HepG2 (cell line): ENCODE data around the gene AUH. TPM values are rescaled to one million over a fixed set of nuclear protein-coding genes. Genes with fewer than 3 reads are reported as not detected.

ENCODE experiments used
- DPF2 ChIP-seq: sonication (generic); formaldehyde crosslinking; IDR thresholded peaks from 2 replicates; pipeline ENCODE4 v1.4.0; 2020; ENCODE audit warnings: mild to moderate bottlenecking, low read depth, missing genetic modification reagents, borderline replicate concordance
- DRAP1 ChIP-seq: IDR thresholded peaks from 2 replicates; pipeline ENCODE4 v1.6.1; 2016; ENCODE audit warnings: missing genetic modification reagents, missing compliant biosample characterization
- FOXM1 ChIP-seq: sonication (generic); formaldehyde crosslinking; IDR thresholded peaks from 2 replicates; pipeline ENCODE4 v1.5.0; 2020; ENCODE audit warnings: missing genetic modification reagents
- NAIF1 ChIP-seq: sonication (generic); formaldehyde crosslinking; IDR thresholded peaks from 2 replicates; pipeline ENCODE4 v1.5.0; 2020; ENCODE audit warnings: mild to moderate bottlenecking, missing genetic modification reagents, borderline replicate concordance
- NFE2 ChIP-seq: sonication (generic); formaldehyde crosslinking; IDR thresholded peaks from 2 replicates; pipeline ENCODE4 v1.4.0; 2020; ENCODE audit warnings: missing genetic modification reagents
- SP140L ChIP-seq: sonication (generic); formaldehyde crosslinking; IDR thresholded peaks from 2 replicates; pipeline ENCODE4 v1.4.0; 2020; ENCODE audit warnings: missing genetic modification reagents, borderline replicate concordance
- SYNCRIP ChIP-seq: fragments of 200-400 bp; formaldehyde crosslinking; IDR thresholded peaks from 2 replicates; pipeline ENCODE4 v1.6.1; 2018; ENCODE audit warnings: mild to moderate bottlenecking, low read depth, low read length; ENCODE audit not compliant: insufficient read depth
- ZNF225 ChIP-seq: sonication (generic); formaldehyde crosslinking; IDR thresholded peaks from 2 replicates; pipeline ENCODE4 v1.4.0; 2020; ENCODE audit warnings: mild to moderate bottlenecking, missing genetic modification reagents
- ZNF333 ChIP-seq: sonication (generic); formaldehyde crosslinking; IDR thresholded peaks from 2 replicates; pipeline ENCODE4 v1.4.0; 2020; ENCODE audit warnings: mild to moderate bottlenecking, missing genetic modification reagents, borderline replicate concordance
- ZNF33A ChIP-seq: sonication (generic); formaldehyde crosslinking; IDR thresholded peaks from 2 replicates; pipeline ENCODE4 v1.5.1; 2020; ENCODE audit warnings: missing genetic modification reagents, mild to moderate bottlenecking, moderate library complexity, borderline replicate concordance
- ZNF34 ChIP-seq: sonication (generic); formaldehyde crosslinking; IDR thresholded peaks from 2 replicates; pipeline ENCODE4 v1.4.0; 2020; ENCODE audit warnings: mild to moderate bottlenecking, missing genetic modification reagents, borderline replicate concordance
- ZNF44 ChIP-seq: sonication (generic); formaldehyde crosslinking; IDR thresholded peaks from 2 replicates; pipeline ENCODE4 v1.5.1; 2020; ENCODE audit warnings: mild to moderate bottlenecking, missing genetic modification reagents
- ZNF615 ChIP-seq: sonication (generic); formaldehyde crosslinking; IDR thresholded peaks from 2 replicates; pipeline ENCODE4 v1.5.0; 2020; ENCODE audit warnings: mild to moderate bottlenecking, missing genetic modification reagents, borderline replicate concordance
- ZNF800 ChIP-seq: sonication (generic); formaldehyde crosslinking; IDR thresholded peaks from 2 replicates; pipeline ENCODE4 v1.4.0; 2020; ENCODE audit warnings: missing genetic modification reagents
- polyA plus RNA-seq, 8 experiments: library from polyadenylated mRNA; depleted of rRNA in 3 of 8; stranded (reverse) in 7 of 8; unstranded in 1 of 8; fragments of >200 nt; fragmentation: Illumina TruSeq in 4 of 8; extraction: Trizol in 4 of 8; gene quantifications; 2 replicates each; pipeline versions ENCODE4 v1.2.1 to v1.2.3, GENCODE V29; 2011 to 2016; ENCODE audit warnings: low read depth in 4 of 8, missing spikeins in 1 of 8, mixed read lengths in 1 of 8; ENCODE audit not compliant: insufficient read depth in 1 of 8
- total RNA-seq, 5 experiments: library from RNA; depleted of rRNA; stranded (reverse); fragments of >200 nt; fragmentation: Illumina TruSeq; extraction: Trizol; gene quantifications; 2 replicates each; pipeline ENCODE4 v1.2.3, GENCODE V29; 2016; ENCODE audit warnings: low read depth in 1 of 5
- TF ChIP-seq, protein P1 (sequence below): sonication (generic); formaldehyde crosslinking; IDR thresholded peaks from 2 replicates; pipeline ENCODE4 v1.4.0; 2020; ENCODE audit warnings: missing genetic modification reagents
- TF ChIP-seq, protein P2 (sequence below): sonication (generic); formaldehyde crosslinking; IDR thresholded peaks from 2 replicates; pipeline ENCODE4 v1.5.0; 2020; ENCODE audit warnings: missing genetic modification reagents, mild to moderate bottlenecking, borderline replicate concordance
- TF ChIP-seq, protein P3 (sequence below): sonication (generic); formaldehyde crosslinking; IDR thresholded peaks from 2 replicates; pipeline ENCODE4 v1.5.0; 2020; ENCODE audit warnings: mild to moderate bottlenecking, missing genetic modification reagents

AUH gene
- total and polyA plus RNA-seq, 2 of the 13 experiments (the other 11 are each of a cell fraction or from before 2014, with no cell fraction given) = 25.8 to 31.9 TPM

- TF ChIP-seq DRAP1 (CRISPR knock-in tag) (peak; percentile 74; the same call in 1 of the 2 replicates), ZNF615 (no peak), SP140L (0 out of 2 replicates have a peak, but pooled peaks have one; percentile 50), ZNF33A (CRISPR knock-in tag) (0 out of 2 replicates have a peak, but pooled peaks have one; percentile 88), FOXM1 (CRISPR knock-in tag) (no peak), ZNF800 (CRISPR knock-in tag) (0 out of 2 replicates have a peak, but pooled peaks have one; percentile 40), SYNCRIP (no peak), ZNF44 (CRISPR knock-in tag) (peak; percentile 56; the same call in 1 of the 2 replicates), ZNF333 (no peak), DPF2 (peak; percentile 86), ZNF34 (CRISPR knock-in tag) (no peak), NAIF1 (CRISPR knock-in tag) (no peak), NFE2 (CRISPR knock-in tag) (peak; percentile 89), ZNF225 (no peak; the same call in 1 of the 2 replicates)
- TF ChIP-seq, protein P1, sequence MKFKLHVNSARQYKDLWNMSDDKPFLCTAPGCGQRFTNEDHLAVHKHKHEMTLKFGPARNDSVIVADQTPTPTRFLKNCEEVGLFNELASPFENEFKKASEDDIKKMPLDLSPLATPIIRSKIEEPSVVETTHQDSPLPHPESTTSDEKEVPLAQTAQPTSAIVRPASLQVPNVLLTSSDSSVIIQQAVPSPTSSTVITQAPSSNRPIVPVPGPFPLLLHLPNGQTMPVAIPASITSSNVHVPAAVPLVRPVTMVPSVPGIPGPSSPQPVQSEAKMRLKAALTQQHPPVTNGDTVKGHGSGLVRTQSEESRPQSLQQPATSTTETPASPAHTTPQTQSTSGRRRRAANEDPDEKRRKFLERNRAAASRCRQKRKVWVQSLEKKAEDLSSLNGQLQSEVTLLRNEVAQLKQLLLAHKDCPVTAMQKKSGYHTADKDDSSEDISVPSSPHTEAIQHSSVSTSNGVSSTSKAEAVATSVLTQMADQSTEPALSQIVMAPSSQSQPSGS (CRISPR knock-in tag) = peak; percentile 97
- TF ChIP-seq, protein P2, sequence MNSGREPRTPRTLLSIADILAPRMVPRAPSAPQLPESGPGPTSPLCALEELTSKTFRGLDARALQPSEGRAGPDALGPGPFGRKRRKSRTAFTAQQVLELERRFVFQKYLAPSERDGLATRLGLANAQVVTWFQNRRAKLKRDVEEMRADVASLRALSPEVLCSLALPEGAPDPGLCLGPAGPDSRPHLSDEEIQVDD (CRISPR knock-in tag) = no peak
- TF ChIP-seq, protein P3, sequence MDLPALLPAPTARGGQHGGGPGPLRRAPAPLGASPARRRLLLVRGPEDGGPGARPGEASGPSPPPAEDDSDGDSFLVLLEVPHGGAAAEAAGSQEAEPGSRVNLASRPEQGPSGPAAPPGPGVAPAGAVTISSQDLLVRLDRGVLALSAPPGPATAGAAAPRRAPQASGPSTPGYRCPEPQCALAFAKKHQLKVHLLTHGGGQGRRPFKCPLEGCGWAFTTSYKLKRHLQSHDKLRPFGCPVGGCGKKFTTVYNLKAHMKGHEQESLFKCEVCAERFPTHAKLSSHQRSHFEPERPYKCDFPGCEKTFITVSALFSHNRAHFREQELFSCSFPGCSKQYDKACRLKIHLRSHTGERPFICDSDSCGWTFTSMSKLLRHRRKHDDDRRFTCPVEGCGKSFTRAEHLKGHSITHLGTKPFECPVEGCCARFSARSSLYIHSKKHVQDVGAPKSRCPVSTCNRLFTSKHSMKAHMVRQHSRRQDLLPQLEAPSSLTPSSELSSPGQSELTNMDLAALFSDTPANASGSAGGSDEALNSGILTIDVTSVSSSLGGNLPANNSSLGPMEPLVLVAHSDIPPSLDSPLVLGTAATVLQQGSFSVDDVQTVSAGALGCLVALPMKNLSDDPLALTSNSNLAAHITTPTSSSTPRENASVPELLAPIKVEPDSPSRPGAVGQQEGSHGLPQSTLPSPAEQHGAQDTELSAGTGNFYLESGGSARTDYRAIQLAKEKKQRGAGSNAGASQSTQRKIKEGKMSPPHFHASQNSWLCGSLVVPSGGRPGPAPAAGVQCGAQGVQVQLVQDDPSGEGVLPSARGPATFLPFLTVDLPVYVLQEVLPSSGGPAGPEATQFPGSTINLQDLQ (CRISPR knock-in tag) = no peak
Measured at GRCh38 chr9:91197232-91198181, 164.2 kb downstream of the AUH start (continued).
